ENCODE data around the gene ACTG2. TPM values are rescaled to one million over a fixed set of nuclear protein-coding genes. Genes with fewer than 3 reads are reported as not detected.
"Not testable (repeated sequence)": the region's sequence is repeated elsewhere in the genome, so short reads cannot be mapped to it uniquely, and the experiment has no call there.

ACTG2 gene
- total RNA-seq, 1 experiment from 2014 or later = not detected

DNA sequence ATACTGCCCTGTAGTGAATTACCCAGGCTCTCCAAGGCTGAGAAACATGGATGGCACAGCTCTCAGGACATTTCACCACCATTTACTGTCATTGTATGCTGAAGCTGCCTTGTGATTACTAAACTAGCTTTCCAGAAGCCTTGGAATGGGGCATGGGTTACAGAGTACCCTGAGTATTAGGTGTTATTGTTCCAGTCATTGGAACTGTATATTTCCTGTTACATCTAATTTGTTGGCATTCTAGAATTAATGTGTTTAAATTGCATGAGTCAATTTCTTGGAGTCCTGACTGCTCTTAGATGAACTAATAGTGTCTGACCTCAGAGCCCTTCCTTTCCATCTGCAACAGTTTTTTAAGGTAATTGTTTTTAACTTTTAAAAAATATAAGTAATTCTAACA, 42.8 kb downstream of the ACTG2 start:
- no peak for DNase-seq (ENCODE audit: low spot score)

DNA sequence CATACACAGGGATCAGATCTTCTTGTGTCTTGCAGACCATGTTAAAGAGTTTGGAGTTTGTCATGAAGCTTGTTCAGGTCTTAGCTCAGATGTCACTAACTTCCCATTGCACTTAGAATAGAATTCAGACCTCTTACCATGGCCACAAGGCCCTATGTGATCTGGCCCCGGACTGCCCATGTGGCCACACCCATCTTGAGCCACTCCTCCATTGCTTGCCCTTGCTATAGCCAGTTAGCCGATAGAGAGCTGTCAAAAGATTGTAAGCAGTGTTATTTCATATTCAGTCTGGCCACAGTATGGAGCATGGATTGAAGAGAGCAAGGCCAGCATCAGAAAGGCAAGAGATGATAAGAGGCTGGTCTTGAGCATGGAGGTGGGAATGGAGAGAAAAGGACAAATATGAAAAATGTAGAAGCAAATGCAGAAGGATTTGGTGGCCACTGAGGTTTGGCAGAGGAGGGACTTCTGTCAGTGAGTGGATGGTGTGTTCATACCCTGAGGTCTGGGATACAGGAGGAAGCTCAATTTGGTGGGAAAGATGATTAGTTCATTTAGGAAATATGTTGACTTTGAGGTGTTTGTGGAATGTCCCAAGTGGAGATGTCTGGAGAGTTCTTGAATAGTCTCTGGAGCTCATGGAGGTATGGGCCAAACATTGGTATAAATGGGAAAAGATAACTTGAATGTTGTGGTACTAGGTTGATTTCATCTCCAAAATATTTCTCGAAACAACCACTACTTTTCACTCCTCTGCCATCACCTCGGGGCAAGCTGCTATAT, 44.5 kb downstream of the ACTG2 start:
- DNase-seq (ENCODE audit: low spot score) = no peak

DNA sequence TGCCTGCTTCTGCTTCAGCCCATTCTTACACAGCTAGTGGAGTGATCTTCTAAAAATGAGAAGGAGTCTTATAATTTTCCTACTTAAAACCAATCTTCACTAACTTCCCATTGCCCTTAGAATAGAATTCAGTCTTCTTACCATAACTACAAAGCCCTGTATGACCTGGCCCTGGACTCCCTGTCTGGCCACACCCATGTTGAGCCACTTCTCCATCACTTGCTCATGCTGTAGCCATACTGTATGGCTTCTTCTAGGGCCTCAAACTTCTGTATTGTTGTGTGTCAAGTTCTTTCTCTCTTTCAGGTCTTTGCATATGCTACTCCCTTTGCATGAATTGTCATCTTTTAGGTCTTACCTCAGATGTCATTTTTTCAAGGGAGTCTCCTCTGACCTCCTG, 45.1 kb downstream of the ACTG2 start:
- no peak for DNase-seq (ENCODE audit: low spot score)

DNA sequence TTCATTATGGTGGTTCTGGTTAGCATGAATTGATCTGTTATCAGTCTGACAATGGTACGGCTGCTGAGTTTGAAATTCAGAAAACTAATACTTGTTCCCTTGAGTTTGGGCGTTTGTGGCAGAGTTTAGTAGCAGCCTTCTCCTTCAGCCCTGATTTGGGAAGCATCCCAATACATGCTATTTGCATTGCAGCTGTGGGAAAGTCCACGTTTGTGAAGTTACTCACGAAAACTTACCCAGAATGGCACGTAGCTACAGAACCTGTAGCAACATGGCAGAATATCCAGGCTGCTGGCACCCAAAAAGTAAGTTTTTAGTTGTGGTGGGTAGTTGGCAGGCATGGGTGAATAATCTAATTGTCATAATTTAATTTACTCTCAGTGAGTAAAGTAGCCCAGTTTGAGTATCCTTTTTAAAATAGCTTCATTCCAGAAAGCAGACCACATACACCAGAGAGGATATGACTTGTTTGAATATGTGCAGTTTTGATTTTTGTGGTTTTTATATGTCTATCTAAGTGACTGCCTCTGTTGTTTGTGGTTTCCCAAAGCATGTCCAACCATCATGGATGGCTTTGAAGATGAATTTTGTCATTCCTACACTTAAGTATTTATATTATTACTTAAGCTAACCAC, 46.0 kb downstream of the ACTG2 start:
- DNase-seq (ENCODE audit: low spot score) = no peak

DNA sequence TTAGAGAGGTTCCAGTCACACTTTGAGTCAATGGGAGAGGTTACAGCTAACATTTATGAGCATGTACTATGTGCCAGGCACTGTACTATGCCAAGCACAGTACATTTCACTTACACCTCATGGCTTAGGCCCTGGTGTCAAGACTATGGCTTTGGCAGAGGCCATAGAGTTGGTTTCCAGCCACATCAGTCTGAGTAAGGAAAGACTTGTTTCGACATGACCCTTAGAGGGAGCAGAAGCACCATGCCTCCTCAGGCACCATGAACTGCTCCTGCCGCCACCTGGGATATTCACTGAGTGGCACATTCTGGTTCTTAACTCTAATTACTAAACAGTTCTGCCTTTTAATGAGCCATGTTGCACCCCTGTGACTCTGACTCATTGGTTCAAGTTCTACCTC, 46.6 kb downstream of the ACTG2 start:
- no peak for DNase-seq (ENCODE audit: low spot score)

DNA sequence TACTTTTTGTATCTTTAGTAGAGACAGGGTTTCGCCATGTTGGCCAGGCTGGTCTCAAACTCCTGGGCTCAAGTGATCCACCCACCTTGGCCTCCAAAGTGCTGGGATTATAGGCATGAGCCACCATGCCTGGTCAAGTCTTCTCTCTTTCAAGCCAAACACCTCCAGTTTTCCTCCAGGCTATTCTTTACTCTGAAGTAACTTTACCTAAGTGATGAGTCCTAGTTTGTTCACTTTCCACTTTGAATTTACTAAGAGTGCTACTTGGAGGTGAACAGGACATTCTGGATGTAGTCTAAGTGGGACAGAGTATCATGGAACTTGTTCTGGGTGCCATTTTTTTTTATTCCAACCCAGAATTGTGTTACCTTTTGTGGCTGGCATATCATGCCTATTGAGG, 47.3 kb downstream of the ACTG2 start:
- DNase-seq (ENCODE audit: low spot score) = not testable (repeated sequence)

DNA sequence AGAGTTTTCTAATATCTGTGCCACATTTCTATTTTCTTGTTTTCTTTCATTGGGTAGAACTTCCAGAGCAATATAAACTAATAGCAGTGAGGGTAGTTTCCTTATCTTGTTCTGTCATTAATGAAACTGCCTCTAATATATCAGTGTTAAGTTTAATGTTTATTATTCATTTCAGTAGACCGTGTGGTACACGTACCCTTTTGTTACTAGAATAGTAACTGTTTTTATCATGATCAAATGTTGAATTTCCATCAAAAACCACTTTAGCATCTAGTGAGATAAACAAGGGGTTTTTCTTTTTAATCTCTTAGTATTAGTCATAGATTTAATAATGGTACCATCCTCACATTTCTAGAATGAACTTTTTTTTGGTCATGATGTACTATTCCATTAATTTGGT, 49.9 kb downstream of the ACTG2 start:
- no peak for DNase-seq (ENCODE audit: low spot score)

DNA sequence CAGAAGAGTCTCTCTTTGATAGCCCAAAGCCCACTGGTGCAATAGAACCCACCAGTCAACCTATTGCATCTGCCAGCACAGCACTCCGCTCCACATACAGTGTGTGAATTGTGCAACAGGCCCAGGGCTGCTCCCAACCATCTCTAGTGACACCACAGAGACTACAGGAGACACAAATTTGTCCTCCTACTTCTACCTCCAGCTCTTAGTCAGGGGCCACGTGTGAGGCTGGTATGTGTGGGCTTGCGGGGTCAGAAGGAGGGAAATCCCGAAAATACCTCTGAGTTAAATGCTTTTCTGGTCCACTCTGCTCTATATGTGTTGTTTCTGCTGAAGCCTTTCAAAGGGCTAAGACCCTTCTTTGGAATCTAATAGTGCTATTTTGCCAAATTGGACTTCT, 51.9 kb downstream of the ACTG2 start:
- no peak for DNase-seq (ENCODE audit: low spot score)

DNA sequence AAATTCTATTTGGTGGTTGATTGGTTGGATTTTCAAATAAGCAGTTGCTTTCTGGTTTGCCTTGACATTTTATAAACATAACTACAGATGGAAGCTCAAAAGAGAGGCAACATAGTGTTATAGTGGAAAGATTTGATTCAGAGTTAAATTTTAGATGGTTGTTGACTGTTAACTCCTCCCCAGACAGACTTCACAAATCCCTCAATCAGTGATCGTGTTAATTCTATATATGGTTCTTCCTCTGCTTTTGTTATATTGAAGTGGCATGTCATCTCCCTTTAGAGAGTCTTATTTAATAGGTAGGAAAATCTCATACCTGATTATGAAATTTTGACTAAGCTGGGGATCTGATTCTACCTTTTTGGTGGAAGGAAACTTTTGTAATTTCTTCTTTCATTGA, 53.4 kb downstream of the ACTG2 start:
- no peak for DNase-seq (ENCODE audit: low spot score)

DNA sequence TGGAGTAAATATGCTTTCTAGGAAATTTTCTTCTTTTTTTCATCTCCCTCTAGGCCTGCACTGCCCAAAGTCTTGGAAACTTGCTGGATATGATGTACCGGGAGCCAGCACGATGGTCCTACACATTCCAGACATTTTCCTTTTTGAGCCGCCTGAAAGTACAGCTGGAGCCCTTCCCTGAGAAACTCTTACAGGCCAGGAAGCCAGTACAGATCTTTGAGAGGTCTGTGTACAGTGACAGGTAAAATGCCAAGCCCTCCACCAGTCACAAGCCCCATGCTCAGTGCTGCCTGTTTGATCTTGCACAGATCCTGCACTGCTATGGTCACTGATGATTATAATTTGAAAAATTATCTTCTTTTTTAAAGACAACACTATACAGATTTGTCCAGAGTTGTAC, 53.9 kb downstream of the ACTG2 start:
- no peak for DNase-seq (ENCODE audit: low spot score)

DNA sequence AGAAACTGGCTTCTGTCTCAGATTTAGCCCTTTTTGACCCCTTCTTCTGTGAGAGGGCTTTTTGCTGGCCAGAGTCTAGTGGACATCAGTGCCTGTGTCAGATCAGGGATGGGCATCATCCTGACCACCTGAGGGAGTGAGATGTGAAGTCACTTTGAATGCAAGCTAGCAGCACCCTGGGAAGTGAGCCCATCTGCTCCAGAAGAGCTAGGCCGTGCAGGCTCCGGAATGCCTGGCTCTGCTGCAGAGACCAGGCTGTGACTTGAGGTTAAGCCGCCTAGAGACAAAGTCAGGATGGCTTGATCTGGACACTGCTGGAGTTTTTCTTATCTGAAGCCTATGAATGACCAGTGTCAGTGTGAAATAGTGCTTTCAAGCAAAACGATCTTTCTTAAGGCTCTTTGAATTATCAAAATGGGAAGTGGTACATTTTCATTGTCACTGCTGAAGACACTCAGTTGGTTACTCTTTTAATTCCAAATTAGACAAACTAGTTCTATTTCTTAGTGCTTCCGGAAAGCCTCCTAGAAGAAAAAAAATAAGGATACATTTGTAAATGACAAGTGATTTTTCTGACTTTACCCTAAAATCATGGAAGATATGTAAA, 54.7 kb downstream of the ACTG2 start:
- DNase-seq (ENCODE audit: low spot score) = no peak

DNA sequence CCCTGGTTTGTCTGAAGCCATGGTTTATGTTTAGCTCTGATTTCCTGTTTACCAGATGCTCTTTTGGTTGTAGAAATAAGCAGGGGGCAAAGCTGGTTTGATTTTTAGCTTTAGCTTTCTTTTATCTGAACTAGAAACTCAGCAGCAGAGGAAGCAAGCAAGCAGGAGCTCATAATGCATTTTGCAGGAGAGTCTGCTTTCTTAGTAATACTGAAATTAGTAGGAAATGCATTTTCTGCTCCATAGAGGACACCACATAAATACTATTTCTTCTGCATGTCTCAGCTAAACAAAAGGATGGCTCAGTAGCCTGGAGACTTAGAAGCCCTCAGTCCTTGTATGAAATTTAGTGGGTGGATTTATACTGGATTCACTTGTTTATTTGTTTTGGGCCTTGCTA, 57.0 kb downstream of the ACTG2 start:
- no peak for DNase-seq (ENCODE audit: low spot score)

DNA sequence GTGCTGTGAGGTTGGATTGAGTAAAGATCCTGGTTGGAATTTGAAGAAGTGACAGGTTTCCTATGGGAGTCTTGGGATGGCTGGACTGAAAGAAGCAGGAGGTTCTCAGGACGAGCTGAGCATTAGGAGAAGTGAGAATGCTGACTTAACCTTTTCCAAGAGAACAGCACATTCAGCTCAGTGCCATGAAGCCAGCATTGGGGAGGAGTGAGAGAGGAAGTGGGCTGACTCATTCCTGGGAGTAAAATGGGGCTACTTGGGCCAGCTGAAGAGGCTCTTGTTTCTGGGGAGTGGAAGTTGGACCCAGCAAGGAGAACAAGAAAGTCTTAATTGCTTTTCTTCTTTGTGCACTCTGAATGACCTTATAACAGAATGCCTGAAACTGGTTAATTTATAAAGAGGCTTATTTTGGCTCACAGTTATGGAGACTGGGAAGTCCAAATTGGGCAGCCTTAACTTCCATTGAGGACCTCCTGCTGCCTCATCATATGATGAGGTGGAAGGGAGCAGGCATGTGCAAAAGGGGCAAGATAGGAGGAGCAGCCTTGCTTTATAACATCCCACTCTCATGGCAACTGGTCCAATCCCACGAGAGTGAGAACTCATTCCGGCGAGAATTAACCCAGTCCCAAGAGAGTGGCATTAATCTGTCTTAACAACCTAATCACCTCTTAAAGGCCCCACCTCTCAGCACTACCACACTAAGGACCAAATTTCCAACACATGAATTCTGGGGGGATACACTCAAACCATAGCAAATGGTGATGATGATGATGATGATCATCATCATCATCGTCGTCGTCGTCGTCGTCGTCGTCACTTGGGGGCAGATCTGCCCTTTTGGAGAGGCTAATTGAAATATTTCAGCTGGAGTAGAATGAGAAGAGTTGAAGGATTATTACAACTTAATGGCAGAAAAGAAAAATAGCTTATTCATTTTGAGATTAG, 60.0 kb downstream of the ACTG2 start:
- no peak for DNase-seq (ENCODE audit: low spot score)

DNA sequence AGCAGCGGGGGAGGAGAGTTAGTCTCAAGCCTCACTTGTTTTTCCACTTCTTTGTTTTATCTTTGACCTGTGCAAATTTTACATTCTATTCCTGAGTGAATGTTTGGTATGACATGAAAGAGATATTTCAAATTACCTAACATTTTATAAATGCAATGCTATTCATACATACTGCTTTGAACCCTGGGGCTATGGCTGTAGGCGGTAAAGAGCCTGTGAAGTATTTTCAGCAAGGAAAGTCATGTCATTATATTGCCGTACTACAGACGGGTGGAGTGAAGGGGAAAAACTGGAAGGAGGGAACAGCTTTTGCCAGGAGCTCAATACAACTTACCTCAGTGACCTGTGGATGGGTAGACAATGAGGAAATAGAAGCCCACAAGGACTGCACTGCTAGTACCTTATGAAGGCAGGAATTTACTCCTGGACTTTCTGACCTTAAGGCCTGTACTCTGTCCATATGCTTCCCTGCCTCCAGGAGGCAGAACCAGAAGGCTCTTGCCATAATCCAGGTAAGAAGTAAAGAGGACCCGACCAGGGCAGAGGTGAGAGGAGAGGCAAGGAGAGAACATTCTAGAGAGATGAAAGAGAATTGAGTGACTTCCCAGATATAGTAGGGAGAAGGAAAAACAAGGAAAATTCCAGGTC, 63.5 kb downstream of the ACTG2 start:
- DNase-seq (ENCODE audit: low spot score) = no peak

DNA sequence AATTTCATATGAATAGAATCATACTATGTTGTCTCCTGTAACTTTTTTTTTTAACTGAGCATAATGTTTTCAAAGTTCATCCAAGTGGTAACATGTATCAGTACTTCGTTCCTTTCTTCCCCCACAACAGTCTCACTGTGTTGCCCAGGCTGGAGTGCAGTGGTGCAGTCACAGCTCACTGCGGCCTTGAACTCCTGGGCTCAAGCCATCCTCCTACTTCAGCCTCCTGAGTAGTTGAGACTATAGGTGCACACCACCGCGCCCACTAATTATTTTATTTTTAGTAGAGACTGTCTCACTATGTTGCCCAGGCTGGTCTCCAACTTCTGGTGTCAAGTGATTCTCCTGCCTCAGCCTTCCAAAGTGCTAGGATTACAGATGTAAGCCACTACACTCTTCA, 68.5 kb downstream of the ACTG2 start:
- DNase-seq (ENCODE audit: low spot score) = no peak

DNA sequence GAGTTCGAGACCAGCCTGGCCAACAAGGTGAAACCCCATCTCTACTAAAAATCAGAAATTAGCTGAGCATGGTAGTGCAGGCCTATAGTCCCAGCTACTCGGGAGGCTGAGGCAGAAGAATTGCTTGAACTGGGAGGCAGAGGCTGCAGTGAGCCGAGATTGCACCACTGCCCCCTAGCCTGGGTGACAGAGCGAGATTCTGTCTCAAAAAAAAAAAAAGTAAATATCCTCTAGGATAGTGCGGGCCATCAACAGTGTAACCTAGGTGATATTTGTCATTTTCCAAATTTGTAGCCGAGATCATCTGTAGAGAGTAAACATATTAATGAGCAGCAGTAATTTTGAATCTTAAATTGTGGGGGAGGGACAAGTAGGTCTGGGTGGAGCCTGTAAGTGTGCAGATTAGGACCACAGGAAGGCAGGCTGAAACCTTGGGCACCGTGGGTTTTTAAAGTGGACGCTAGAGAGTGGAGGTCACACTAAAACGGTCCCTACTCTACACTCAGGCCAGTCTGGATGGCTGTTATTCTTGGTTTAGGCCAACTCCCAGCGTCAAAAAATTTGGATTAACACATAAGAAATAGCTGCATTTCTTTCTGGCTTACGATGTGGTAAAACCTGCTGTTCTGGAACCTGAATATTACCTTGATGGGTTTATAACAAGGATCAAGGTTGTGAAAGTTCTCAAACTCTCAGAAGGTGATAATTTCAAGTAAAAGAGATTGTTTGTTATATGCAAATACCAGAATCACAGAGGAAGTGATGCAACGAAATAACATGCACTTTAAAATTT, 69.2 kb downstream of the ACTG2 start:
- DNase-seq (ENCODE audit: low spot score) = no peak

DNA sequence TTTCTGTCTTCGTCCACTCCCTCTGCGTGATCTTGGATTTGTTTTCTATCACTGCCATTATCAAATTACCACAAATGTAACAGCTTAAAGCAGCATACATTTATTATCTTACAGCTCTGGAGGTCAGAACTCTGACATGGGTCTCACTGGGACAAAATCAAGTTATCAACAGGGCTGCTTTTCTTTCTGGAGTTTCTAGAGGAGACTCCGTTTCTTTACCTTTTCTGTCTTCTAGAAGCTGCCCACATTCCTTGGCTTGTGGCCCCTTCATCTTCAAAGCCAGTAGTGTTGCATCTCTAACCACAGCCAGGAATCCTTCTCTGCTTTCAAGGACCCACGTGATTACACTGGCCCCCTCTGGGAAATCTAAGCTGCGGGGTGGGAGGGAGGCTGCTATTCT, 70.0 kb downstream of the ACTG2 start:
- DNase-seq (ENCODE audit: low spot score) = no peak

DNA sequence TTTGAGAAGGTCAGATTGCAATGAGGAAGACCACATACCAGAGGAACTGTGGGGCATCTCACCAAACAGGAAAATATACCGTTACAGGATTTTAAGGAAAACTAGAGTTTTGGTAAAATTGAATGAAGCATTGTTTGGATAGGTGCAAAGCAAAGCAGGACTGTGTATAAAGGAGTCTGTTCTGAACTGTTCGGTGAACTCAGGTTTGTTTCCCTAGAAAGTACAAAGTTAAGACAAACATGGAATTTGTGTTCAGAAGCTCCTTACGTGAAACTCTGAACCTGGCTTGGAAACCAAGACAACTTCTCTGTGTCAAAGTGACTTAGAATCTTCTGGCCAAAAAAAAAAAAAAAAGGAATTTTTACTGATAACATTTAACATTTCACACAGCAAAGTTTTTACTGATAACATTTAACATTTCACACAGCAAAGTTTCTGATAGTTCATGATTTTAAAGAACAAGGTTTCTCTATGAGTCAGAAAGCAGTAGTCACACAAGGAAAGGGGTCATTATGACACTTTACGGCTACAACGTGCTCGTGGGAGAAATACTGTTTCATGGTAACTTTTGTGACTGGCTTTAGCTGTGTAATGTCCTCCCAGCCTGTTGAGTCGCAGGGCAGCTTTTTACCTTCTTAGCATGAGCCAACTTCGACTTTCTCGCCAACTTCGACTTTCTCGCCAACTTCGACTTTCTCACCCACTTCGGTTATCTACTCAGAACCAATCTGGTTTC, 70.7 kb downstream of the ACTG2 start:
- no peak for DNase-seq (ENCODE audit: low spot score)

DNA sequence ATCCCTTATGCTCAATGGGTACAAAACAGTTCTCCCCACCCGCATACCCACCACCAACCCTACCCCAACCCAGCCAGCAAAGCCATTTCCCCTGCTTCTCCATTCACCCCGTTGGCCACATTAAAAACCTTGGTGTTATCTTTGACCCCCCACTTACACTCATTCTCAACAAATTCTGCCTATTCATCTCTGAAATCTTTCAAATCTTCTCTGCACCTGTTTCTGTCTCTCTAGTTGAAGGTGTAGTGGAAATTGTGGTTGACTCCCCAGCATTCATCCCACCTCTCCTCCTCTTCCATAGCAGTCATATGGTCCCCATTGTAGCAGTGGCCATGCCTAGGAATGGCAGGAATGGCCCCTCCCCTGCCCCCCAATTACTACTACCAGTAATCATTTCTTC, 71.4 kb downstream of the ACTG2 start:
- DNase-seq (ENCODE audit: low spot score) = no peak

DNA sequence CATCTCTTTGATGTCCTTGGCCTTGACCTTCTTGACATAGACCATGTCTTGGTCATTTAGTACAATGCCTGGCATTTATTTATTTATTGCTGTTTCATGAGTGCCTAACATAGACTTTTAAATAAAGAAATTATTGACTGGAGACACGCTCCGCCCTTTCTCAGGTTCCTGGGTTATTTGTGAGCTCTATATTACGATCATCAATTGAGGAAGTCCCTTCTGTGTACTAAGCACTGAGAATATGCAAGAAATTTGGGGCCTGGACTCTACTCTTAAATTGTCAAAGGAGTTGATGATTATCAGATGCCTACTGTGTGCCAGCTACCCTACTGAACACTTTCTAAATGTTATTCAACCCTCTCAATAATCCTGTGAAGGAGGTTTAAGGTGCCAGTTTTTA, 72.2 kb downstream of the ACTG2 start:
- DNase-seq (ENCODE audit: low spot score) = no peak

All from HT-29 (cell line).